Measurements from ENCODE around the gene PALS2.

GRCh38 chr7:24602860-24603456, 29.7 kb downstream of the PALS2 start:
- TF ChIP-seq CTCF (IDR thresholded peaks at IDR 0.05) (no peak), POLR2A (IDR thresholded peaks at IDR 0.05) (no peak), POLR2AphosphoS5 (IDR thresholded peaks at IDR 0.05) (no peak)

All from stomach (tissue), 4 donors.